B cell (primary cell): Measurements from ENCODE around the gene AREL1. TPM values are rescaled to one million over a fixed set of nuclear protein-coding genes. Genes with fewer than 3 reads are reported as not detected.

Source experiments
- ATAC-seq: fragments of 200-7000 bp; cut with Tn5 transposase; one replicate; pipeline ENCODE4 v1.10.0; 2021; ENCODE audit warnings: low read depth, mild to moderate bottlenecking, moderate number of reproducible peaks, moderate library complexity
- CTCF ChIA-PET: fragments of 350-600 bp; sonication (Branson Sonifier 250); formaldehyde crosslinking; loops from one replicate; lab custom pipeline; 2021; ENCODE audit warnings: antibody characterized with exemption, inconsistent platforms; lab: Charles Lee
- POLR2A ChIA-PET: fragments of 350-600 bp; sonication (Branson Sonifier 250); formaldehyde crosslinking; loops from one replicate; lab custom pipeline; 2021; ENCODE audit warnings: antibody characterized with exemption; lab: Charles Lee
- DNase-seq: peaks from one replicate; pipeline ENCODE4 v3.0.0; 2013
- H2AFZ ChIP-seq: 2 replicates; pipeline ENCODE4 v1.6.1; 2012; ENCODE audit warnings: mild to moderate bottlenecking, low read depth, low read length; ENCODE audit not compliant: insufficient read depth, poor library complexity, severe bottlenecking
- H3K27ac ChIP-seq, 2 donors: 1 replicate in 1 of 2; 2 replicates in 1 of 2; pipeline ENCODE4 v1.5.1; 2012 to 2013; ENCODE audit warnings: low read length in 2 of 2, mild to moderate bottlenecking in 2 of 2, moderate library complexity in 1 of 2
- H3K27me3 ChIP-seq, 4 experiments: fragments of 200-600 bp in 1 of 4; sonication (generic) in 1 of 4; replicated peaks in 1 of 4; 1 replicate in 2 of 4; 2 replicates in 2 of 4; pipeline versions ENCODE4 v1.6.1 to v1.7.0; 2013 to 2016; ENCODE audit warnings: low read length in 3 of 4, mild to moderate bottlenecking in 2 of 4, mixed read lengths in 1 of 4, moderate library complexity in 1 of 4; ENCODE audit not compliant: insufficient read depth in 4 of 4, control insufficient read depth in 3 of 4; ENCODE audit errors: control extremely low read depth in 1 of 4
- H3K36me3 ChIP-seq, 2 experiments: replicated peaks in 1 of 2; 1 replicate in 1 of 2; 2 replicates in 1 of 2; pipeline versions ENCODE4 v1.6.1 to v1.7.1; 2013; ENCODE audit warnings: low read length in 1 of 2; ENCODE audit not compliant: insufficient read depth in 2 of 2, control insufficient read depth in 1 of 2; ENCODE audit errors: control extremely low read depth in 1 of 2, extremely low read depth in 1 of 2
- H3K4me1 ChIP-seq, 2 donors: fragments of 200-600 bp in 1 of 2; sonication (generic) in 1 of 2; 1 replicate in 1 of 2; 2 replicates in 1 of 2; pipeline versions ENCODE4 v1.5.1 to v1.6.1; 2013 to 2017; ENCODE audit warnings: low read length in 2 of 2; ENCODE audit not compliant: control insufficient read depth in 2 of 2, insufficient read depth in 2 of 2
- H3K4me2 ChIP-seq: replicated peaks from 2 replicates; pipeline ENCODE3; 2012; ENCODE audit warnings: mild to moderate bottlenecking, low read depth, low read length; ENCODE audit not compliant: poor library complexity, severe bottlenecking
- H3K4me3 ChIP-seq, 5 experiments: fragments of 200-600 bp in 1 of 5; sonication (generic) in 1 of 5; 1 replicate in 3 of 5; 2 replicates in 2 of 5; pipeline versions ENCODE4 v1.5.1 to v1.7.0; 2011 to 2016; ENCODE audit warnings: low read length in 4 of 5, mild to moderate bottlenecking in 4 of 5, low read depth in 2 of 5, control low read depth in 1 of 5, moderate library complexity in 1 of 5; ENCODE audit not compliant: insufficient read depth in 1 of 5; ENCODE audit errors: control extremely low read depth in 1 of 5, extremely low read depth in 1 of 5
- H3K79me2 ChIP-seq: fragments of 200-600 bp; sonication (generic); one replicate; pipeline ENCODE4 v1.6.0; 2016; ENCODE audit warnings: low read length; ENCODE audit not compliant: control insufficient read depth, insufficient read depth
- H3K9ac ChIP-seq: fragments of 200-600 bp; sonication (generic); 2 replicates; pipeline ENCODE4 v1.6.1; 2017; ENCODE audit warnings: mild to moderate bottlenecking, low read length, moderate library complexity
- H3K9me3 ChIP-seq, 3 donors: one replicate each; pipeline versions ENCODE4 v1.6.1 to v1.7.1; 2013; ENCODE audit warnings: low read length in 2 of 3; ENCODE audit not compliant: control insufficient read depth in 2 of 3, insufficient read depth in 1 of 3; ENCODE audit errors: control extremely low read depth in 1 of 3
- H4K20me1 ChIP-seq: 2 replicates; pipeline ENCODE4 v1.6.0; 2012; ENCODE audit warnings: mild to moderate bottlenecking, low read length; ENCODE audit not compliant: insufficient read depth, control insufficient read depth, poor library complexity, severe bottlenecking
- H3K27ac Mint-ChIP-seq: one replicate; pipeline ENCODE4 v1.8.0; 2021; ENCODE audit warnings: mixed read lengths
- H3K27me3 Mint-ChIP-seq: one replicate; pipeline ENCODE4 v1.8.0; 2021; ENCODE audit warnings: mixed read lengths
- H3K4me1 Mint-ChIP-seq: one replicate; pipeline ENCODE4 v1.8.0; 2021; ENCODE audit warnings: mixed read lengths
- H3K4me3 Mint-ChIP-seq: one replicate; pipeline ENCODE4 v1.8.0; 2021; ENCODE audit warnings: mixed read lengths
- H3K9me3 Mint-ChIP-seq: one replicate; pipeline ENCODE4 v1.8.0; 2022; ENCODE audit warnings: mixed read lengths; ENCODE audit not compliant: insufficient read depth
- CTCF ChIP-seq: fragments of 200-600 bp; IDR thresholded peaks from one replicate; pipeline ENCODE4 v1.8.0; 2022; ENCODE audit warnings: antibody characterized with exemption, mild to moderate bottlenecking
- EZH2 ChIP-seq: IDR thresholded peaks from 2 replicates; pipeline ENCODE4 v1.6.1; 2012; ENCODE audit warnings: borderline replicate concordance, low read depth, mild to moderate bottlenecking, moderate library complexity, low read length; ENCODE audit not compliant: insufficient read depth, poor library complexity, severe bottlenecking
- WGBS: methylation state at CpG from one replicate; pipeline ENCODE4 v1.1.5; 2013; ENCODE audit warnings: missing lambda C conversion rate; ENCODE audit not compliant: insufficient coverage; 5-methylcytosine and 5-hydroxymethylcytosine counted together
- intact Hi-C: fragments of 100-400 bp; cut with micrococcal nuclease; formaldehyde crosslinking; loops from one replicate; pipeline ENCODE4 v1.10.0; 2022
- polyA plus RNA-seq: library from polyadenylated mRNA; depleted of rRNA; stranded (reverse); fragments of >200 nt; gene quantifications from 2 replicates; pipeline ENCODE4 v1.2.3, GENCODE V29; 2012
- small RNA-seq: library from RNA; depleted of rRNA; stranded (forward); fragments of <200 nt; gene quantifications from one replicate; pipeline ENCODE3, GENCODE V24; 2012; ENCODE audit warnings: low replicate concordance, low read depth; ENCODE audit not compliant: insufficient read length
- total RNA-seq, 2 donors: library from RNA; stranded (reverse); fragments of 120-200 nt in 1 of 2; gene quantifications; 1 replicate in 1 of 2; 2 replicates in 1 of 2; pipeline versions ENCODE4 v1.2.3 to v1.2.4, GENCODE V29; 2013 to 2022

AREL1 gene
- total and polyA plus RNA-seq, 2 donors (not counting 1 experiment from before 2014, with no cell fraction given) = 19.2 to 39.4 TPM

GRCh38 chr14:74611650-74612349, 101.1 kb downstream of the AREL1 start, which contains the start of gene LTBP2:
TSS of gene LTBP2 (minus strand) at chr14:74612237. CDS start at chr14:74611944, 293 bp downstream.
- no peak for TF ChIP-seq EZH2
- no peak for TF ChIP-seq CTCF
- H3K9me3 Mint-ChIP-seq = no peaks in the 10 kb centered on the region
- H3K9me3 ChIP-seq = no peaks in the 10 kb centered on the region
- H3K4me1 ChIP-seq = peaks cover 35 to 42% of the 10 kb centered on the region in 2 donors
- 2% methylated on average over 70 of the region's 70 CpGs for WGBS
- peaks cover 41% of the 10 kb centered on the region for H3K4me1 Mint-ChIP-seq
- peak within 1 kb of the TSS; percentile 84 for H3K9ac ChIP-seq
- no peaks in the 10 kb centered on the region for H3K36me3 ChIP-seq
- H3K4me2 ChIP-seq = peak within 1 kb of the TSS; percentile 100
- POLR2A ChIA-PET = no interaction called here
- CTCF ChIA-PET = interaction anchor here (0.6 to 3.1 kb wide), 13 partner anchors 8 to 289 kb away, joined by 3 to 12 read pairs (median 4); partner anchors contain the start of genes AREL1, FCF1 and YLPM1
- peak within 1 kb of the TSS; percentile 32 for H3K27ac Mint-ChIP-seq
- ATAC-seq (no peak), DNase-seq (peak; percentile 55)
- no peaks in the 10 kb centered on the region for H4K20me1 ChIP-seq
- peak within 1 kb of the TSS; percentile 84 for H3K4me3 Mint-ChIP-seq
- peaks cover 0 to 18% (median 5%) of the 10 kb centered on the region in 4 experiments for H3K27me3 ChIP-seq
- no peak within 1 kb of the TSS for H3K27ac ChIP-seq
- H3K79me2 ChIP-seq = no peaks in the 10 kb centered on the region
- H3K27me3 Mint-ChIP-seq = peaks cover 16% of the 10 kb centered on the region
- H3K4me3 ChIP-seq = peak within 1 kb of the TSS; percentile 38 to 82 (median 61)
- intact Hi-C loops = loop anchor here (1.0 to 10.0 kb wide), 6 partner anchors 102 to 1684 kb away; partner anchors contain the start of genes ABCD4, ACYP1, AREL1 and DCAF4
- peak within 1 kb of the TSS; percentile 84 for H2AFZ ChIP-seq

Small RNAs within 50 kb of the gene (small RNA-seq; reads per million reads assigned to genes)
- gene RF00409 = not detected

Other genes starting within 250 kb of the AREL1 start
- 93.8 and 95.3 TPM in 2 replicates for gene NPC2, start 219.8 kb downstream of the AREL1 start, total RNA-seq
- 150 and 154 TPM in 2 replicates for gene NPC2, start 219.8 kb downstream of the AREL1 start, polyA plus RNA-seq
- gene ISCA2, start 219.3 kb downstream of the AREL1 start, total RNA-seq = 28.3 and 30.0 TPM in 2 replicates
- 7.5 and 14.1 TPM in 2 replicates for gene ISCA2, start 219.3 kb downstream of the AREL1 start, polyA plus RNA-seq
- 0.22 and 0.51 TPM in 2 replicates for gene LTBP2, start 100.8 kb downstream of the AREL1 start, total RNA-seq
- 0.12 and 0.52 TPM in 2 replicates for gene LTBP2, start 100.8 kb downstream of the AREL1 start, polyA plus RNA-seq
- gene FCF1, start 64 bp upstream of the AREL1 start, total RNA-seq = 40.6 and 41.6 TPM in 2 replicates
- gene FCF1, start 64 bp upstream of the AREL1 start, polyA plus RNA-seq = 21.1 and 29.5 TPM in 2 replicates
- 116 and 124 TPM in 2 replicates for gene YLPM1, start 50.2 kb upstream of the AREL1 start, total RNA-seq
- gene YLPM1, start 50.2 kb upstream of the AREL1 start, polyA plus RNA-seq = 22.4 and 38.9 TPM in 2 replicates
- gene PROX2, start 163.1 kb upstream of the AREL1 start, total RNA-seq = 0.07 TPM in 1 of 2 replicates, not detected in the other
- gene PROX2, start 163.1 kb upstream of the AREL1 start, polyA plus RNA-seq = 0.03 and 0.04 TPM in 2 replicates
- gene DLST, start 168.8 kb upstream of the AREL1 start, total RNA-seq = 89.5 and 100 TPM in 2 replicates
- gene DLST, start 168.8 kb upstream of the AREL1 start, polyA plus RNA-seq = 73.1 and 104 TPM in 2 replicates
- gene RPS6KL1, start 210.2 kb upstream of the AREL1 start, total RNA-seq = 3.4 TPM in 2 replicates
- gene RPS6KL1, start 210.2 kb upstream of the AREL1 start, polyA plus RNA-seq = 0.52 and 4.4 TPM in 2 replicates
- 0.44 and 0.47 TPM in 2 replicates for gene PGF, start 242.5 kb upstream of the AREL1 start, total RNA-seq
- gene PGF, start 242.5 kb upstream of the AREL1 start, polyA plus RNA-seq = 0.07 TPM in 1 of 2 replicates, not detected in the other